ENCODE data around the gene KRTAP2-1. TPM values are rescaled to one million over a fixed set of nuclear protein-coding genes. Genes with fewer than 3 reads are reported as not detected.

The KRTAP2-1 gene
- total and polyA plus RNA-seq, 7 donors, result not detected

DNA sequence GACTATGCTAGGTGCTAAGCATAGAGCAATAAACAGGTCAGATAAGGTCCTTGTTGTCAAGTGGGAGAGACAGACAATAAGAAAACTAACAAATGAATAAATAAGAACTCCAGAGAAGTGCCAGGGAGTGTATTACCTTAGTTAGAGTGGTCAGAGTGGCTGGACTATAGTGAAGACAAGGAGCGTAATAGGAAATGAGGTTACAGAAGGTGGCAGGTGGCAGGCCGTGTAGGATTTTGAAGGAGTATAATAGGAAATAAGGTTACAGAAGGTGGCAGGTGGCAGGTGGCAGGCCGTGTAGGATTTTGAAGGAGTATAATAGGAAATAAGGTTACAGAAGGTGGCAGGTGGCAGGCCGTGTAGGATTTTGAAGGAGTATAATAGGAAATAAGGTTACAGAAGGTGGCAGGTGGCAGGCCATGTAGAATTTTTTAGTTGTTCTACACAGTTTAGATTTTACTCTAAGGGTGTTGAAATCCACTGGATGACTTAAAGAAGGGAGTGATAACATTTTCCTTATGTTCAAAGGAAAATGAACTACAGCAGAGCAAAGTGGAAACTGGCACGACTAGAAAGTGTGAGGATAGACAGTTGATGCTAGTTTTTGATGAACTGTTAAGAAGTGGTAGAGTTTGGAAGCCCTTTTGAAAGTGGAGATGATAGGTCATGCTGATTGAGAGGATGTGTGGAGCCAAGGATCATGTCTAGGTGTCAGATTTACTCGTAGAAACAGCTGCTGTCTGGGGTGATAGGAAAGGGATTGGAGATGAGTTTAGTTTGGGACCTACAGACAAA lies 34.6 kb downstream of the KRTAP2-1 start:
- TF ChIP-seq, protein P1, sequence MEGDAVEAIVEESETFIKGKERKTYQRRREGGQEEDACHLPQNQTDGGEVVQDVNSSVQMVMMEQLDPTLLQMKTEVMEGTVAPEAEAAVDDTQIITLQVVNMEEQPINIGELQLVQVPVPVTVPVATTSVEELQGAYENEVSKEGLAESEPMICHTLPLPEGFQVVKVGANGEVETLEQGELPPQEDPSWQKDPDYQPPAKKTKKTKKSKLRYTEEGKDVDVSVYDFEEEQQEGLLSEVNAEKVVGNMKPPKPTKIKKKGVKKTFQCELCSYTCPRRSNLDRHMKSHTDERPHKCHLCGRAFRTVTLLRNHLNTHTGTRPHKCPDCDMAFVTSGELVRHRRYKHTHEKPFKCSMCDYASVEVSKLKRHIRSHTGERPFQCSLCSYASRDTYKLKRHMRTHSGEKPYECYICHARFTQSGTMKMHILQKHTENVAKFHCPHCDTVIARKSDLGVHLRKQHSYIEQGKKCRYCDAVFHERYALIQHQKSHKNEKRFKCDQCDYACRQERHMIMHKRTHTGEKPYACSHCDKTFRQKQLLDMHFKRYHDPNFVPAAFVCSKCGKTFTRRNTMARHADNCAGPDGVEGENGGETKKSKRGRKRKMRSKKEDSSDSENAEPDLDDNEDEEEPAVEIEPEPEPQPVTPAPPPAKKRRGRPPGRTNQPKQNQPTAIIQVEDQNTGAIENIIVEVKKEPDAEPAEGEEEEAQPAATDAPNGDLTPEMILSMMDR (IDR thresholded peaks at IDR 0.05), result no peak
- no peaks in the 10 kb centered on the region for H3K4me1 ChIP-seq

DNA sequence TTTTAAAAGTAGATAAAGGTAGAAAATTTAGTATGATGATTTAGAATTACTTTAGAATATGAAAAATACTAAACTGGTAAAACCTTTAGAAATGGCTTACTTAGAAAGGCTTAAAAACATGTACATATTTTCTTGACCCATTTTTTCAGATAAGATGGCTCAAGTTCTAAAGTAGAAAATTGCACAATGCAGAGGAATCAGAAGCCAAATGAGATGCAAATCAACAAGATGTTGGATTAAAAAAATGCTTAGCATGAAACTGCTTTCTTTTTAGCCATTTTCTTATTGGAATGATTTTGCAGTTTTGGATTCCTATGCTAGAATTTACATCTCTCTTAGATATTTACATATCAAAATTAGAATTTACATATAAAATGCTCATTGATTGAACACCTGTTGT lies 36.7 kb downstream of the KRTAP2-1 start:
- H3K9me3 ChIP-seq, result no peaks in the 10 kb centered on the region
- ATAC-seq (no peak), DNase-seq (no peak)
- no peak overlapping the region for H3K4me3 ChIP-seq
- intact Hi-C loops (cut with DNase I), result no loop called here
- no peaks in the 10 kb centered on the region for H3K36me3 ChIP-seq (ENCODE audit: insufficient read depth in 1 of 2, low read depth in 1 of 2)
- H3K27me3 ChIP-seq (ENCODE audit: insufficient read depth in 3 of 3, low read length in 2 of 3), result peaks cover 0 to 7% (median 5%) of the 10 kb centered on the region in 3 donors
- TF ChIP-seq, protein P1 (IDR thresholded peaks at IDR 0.05), result no peak
- no peaks in the 10 kb centered on the region for H3K4me1 ChIP-seq
- H3K27ac ChIP-seq, result no peak overlapping the region

More for the DNA sequence above, 34.6 kb downstream of the KRTAP2-1 start:
- H3K4me3 ChIP-seq, result no peak overlapping the region
- no peak for ATAC-seq
- no peak overlapping the region for H3K27ac ChIP-seq
- intact Hi-C loops (cut with DNase I), result no loop called here
- no peak for DNase-seq
- no peaks in the 10 kb centered on the region for H3K36me3 ChIP-seq (ENCODE audit: insufficient read depth in 1 of 2, low read depth in 1 of 2)
- H3K27me3 ChIP-seq (ENCODE audit: insufficient read depth in 3 of 3, low read length in 2 of 3), result peaks cover 0 to 4% (median 0%) of the 10 kb centered on the region in 3 donors
- H3K9me3 ChIP-seq, result no peaks in the 10 kb centered on the region
- WGBS, 3 donors, result 43 to 54% (median 44%) methylated on average over 6 of the region's 6 CpGs

DNA sequence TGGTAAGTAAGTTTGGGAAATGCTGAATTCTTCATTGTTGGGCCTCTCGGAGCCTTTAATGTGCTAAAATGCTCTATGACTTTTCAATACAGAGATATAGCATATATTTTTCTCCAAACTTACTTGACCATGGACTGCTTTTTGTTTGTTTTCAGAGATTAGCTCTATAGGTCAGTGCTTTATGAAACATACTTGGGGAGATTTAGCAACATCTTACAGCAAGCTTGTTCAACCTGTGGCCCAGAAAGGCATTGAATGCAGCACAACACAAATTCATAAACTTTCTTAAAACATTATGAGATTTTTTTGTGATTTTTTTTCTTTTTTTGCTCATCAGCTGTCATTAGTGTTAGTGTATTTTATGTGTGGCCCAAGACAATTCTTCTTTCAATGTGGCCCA lies 37.2 kb downstream of the KRTAP2-1 start:
- no peaks in the 10 kb centered on the region for H3K4me1 ChIP-seq
- no peaks in the 10 kb centered on the region for H3K9me3 ChIP-seq
- H3K27me3 ChIP-seq (ENCODE audit: insufficient read depth in 3 of 3, low read length in 2 of 3), result peaks cover 0 to 7% (median 5%) of the 10 kb centered on the region in 3 donors
- no peak overlapping the region for H3K27ac ChIP-seq
- 92 to 97% (median 97%) methylated on average over 1 of the region's 1 CpG for WGBS, 3 donors
- ATAC-seq, result no peak
- TF ChIP-seq, protein P1 (IDR thresholded peaks at IDR 0.05), result no peak
- no peak overlapping the region for H3K4me3 ChIP-seq
- DNase-seq, result no peak
- no peaks in the 10 kb centered on the region for H3K36me3 ChIP-seq (ENCODE audit: insufficient read depth in 1 of 2, low read depth in 1 of 2)
- intact Hi-C loops (cut with DNase I), result no loop called here

DNA sequence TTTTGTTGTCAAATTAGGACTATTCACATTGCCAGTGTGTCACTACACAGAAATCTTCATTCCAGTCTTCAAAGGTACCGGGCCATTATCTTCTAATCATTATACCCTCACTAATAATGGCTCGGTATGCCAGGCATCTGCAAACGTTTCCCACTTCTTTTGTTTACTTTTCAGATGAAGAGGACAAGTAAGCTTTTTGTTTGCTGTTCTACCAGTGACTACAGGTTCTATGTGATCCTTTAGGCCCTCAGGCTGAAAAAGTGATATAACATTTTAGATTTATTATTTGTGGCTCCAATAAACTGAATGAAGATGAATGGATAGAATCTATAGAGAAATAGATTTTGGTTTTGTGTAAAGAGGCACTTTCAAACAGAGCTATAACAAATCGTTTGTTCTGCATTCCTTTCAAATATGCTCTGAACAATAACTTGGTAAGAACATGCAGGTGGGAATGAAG lies 37.8 kb downstream of the KRTAP2-1 start:
- DNase-seq, result no peak

More for the DNA sequence above, 37.8 kb downstream of the KRTAP2-1 start:
- intact Hi-C loops (cut with DNase I), result no loop called here
- Histone ChIP-seq H3K27me3 (ENCODE audit: insufficient read depth in 3 of 3, low read length in 2 of 3) (peaks cover 0 to 7% (median 5%) of the 10 kb centered on the region in 3 donors), H3K27ac (no peak overlapping the region), H3K9me3 (no peaks in the 10 kb centered on the region), H3K4me1 (no peaks in the 10 kb centered on the region), H3K36me3 (ENCODE audit: insufficient read depth in 1 of 2, low read depth in 1 of 2) (no peaks in the 10 kb centered on the region), H3K4me3 (no peak overlapping the region)
- WGBS, 3 donors, result 60 to 72% (median 63%) methylated on average over 4 of the region's 4 CpGs
- TF ChIP-seq, protein P1 (IDR thresholded peaks at IDR 0.05), result no peak
- ATAC-seq, result no peak

Data from psoas muscle (tissue), 8 donors.